Muscle layer of colon (tissue), 2 donors: ENCODE results near the gene STXBP6.

ENCODE experiments used
- H3K27ac ChIP-seq: one replicate; pipeline ENCODE4 v1.7.0; 2013; ENCODE audit warnings: low read depth, mild to moderate bottlenecking, low read length, moderate library complexity
- H3K27me3 ChIP-seq, 2 donors: one replicate each; pipeline ENCODE4 v1.7.0; 2013; ENCODE audit warnings: low read length in 2 of 2, mild to moderate bottlenecking in 2 of 2; ENCODE audit not compliant: insufficient read depth in 2 of 2, control insufficient read depth in 1 of 2
- H3K36me3 ChIP-seq: one replicate; pipeline ENCODE4 v1.7.0; 2013; ENCODE audit warnings: mild to moderate bottlenecking, low read length; ENCODE audit not compliant: insufficient read depth
- H3K4me1 ChIP-seq: one replicate; pipeline ENCODE4 v1.7.0; 2013; ENCODE audit warnings: mild to moderate bottlenecking, low read length; ENCODE audit not compliant: insufficient read depth
- H3K4me3 ChIP-seq, 2 donors: one replicate each; pipeline ENCODE4 v1.7.0; 2013; ENCODE audit warnings: low read length in 2 of 2, low read depth in 1 of 2, mild to moderate bottlenecking in 1 of 2, moderate library complexity in 1 of 2
- H3K9ac ChIP-seq: one replicate; pipeline ENCODE4 v1.7.0; 2013; ENCODE audit warnings: low read length
- H3K9me3 ChIP-seq: one replicate; pipeline ENCODE4 v1.7.0; 2013; ENCODE audit warnings: mild to moderate bottlenecking, low read length
- donor health status: abdominal sarcoma.
- donor health status: Adenocarcinoma of cecum.

Gene STXBP6

GRCh38 chr14:25049568-25050268 lies at the start of gene STXBP6:
Gene STXBP6, minus strand, starts transcription at chr14:25050147. Its CDS starts 75,329 bp downstream, at chr14:24974818.
- H3K9ac ChIP-seq = peak within 1 kb of the TSS; percentile 40

DNA sequence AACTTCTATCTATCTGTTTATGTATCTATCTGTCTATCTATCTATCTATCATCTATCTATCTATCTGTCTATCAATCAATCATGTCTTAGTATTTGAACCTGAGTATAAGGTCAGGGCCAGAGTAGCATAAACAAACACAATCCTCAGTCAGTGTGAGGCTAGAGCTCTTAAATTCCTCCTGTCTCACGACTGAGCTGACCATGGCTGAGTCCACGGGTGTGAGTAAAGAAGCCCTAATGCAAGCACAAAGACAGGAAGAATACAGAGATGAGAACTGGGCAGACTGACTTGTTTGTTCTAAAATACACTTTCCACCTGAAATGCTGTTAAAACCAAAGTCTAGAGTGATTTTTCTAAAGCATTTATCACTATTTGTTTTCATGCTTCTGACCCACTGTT lies 47.2 kb upstream of the STXBP6 start:
- Histone ChIP-seq H3K36me3 (no peaks in the 10 kb centered on the region), H3K27me3 (no peaks in the 10 kb centered on the region), H3K27ac (no peak overlapping the region), H3K9ac (no peak overlapping the region), H3K4me3 (no peak overlapping the region), H3K4me1 (no peaks in the 10 kb centered on the region), H3K9me3 (no peaks in the 10 kb centered on the region)

More at GRCh38 chr14:25049568-25050268, at the start of gene STXBP6:
- Histone ChIP-seq H3K27ac (peak within 1 kb of the TSS; percentile 85), H3K4me1 (peaks cover 20% of the 10 kb centered on the region), H3K9me3 (no peaks in the 10 kb centered on the region), H3K36me3 (no peaks in the 10 kb centered on the region), H3K27me3 (peaks cover 0 to 6% of the 10 kb centered on the region in 2 donors), H3K4me3 (peak within 1 kb of the TSS; percentile 76 to 84)

DNA sequence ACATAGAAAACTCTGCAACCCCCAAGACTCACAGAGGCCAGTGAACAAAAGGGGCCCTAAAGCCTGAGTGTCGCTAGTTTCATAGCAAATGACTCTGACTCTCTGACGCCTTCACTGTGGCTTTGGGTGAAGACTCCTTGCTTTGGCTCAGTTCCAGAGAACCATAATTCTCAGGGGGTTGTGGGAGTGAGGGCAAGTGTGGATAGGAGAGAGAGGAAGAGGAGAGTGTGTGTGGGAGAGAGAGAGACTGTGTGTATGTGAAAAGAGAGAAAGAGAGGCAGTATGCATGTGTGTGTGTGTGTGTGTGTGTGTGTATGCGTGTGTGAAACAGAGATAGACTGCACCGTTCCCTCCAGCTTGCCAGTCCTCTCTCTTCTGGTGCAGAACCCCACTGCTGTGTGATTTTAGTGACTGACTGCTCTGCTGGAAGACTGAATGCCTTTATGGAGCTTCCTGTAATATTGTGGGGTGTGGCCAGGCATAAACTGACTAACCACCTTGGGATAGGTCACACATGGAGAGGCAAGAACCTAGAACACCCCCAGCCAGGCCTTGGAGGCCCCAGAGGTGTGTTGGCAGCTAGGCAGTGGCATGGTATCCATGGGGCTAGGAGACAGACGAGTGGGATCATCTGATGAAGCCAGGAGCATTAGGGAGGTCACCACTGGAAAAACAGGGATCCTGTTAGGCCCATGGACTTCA lies 45.9 kb upstream of the STXBP6 start:
- Histone ChIP-seq H3K9ac (no peak overlapping the region), H3K9me3 (no peaks in the 10 kb centered on the region), H3K4me3 (no peak overlapping the region), H3K27ac (no peak overlapping the region), H3K4me1 (no peaks in the 10 kb centered on the region), H3K27me3 (no peaks in the 10 kb centered on the region), H3K36me3 (no peaks in the 10 kb centered on the region)

GRCh38 chr14:25094171-25094907 lies 44.4 kb upstream of the STXBP6 start:
- no peaks in the 10 kb centered on the region for H3K36me3 ChIP-seq
- H3K9me3 ChIP-seq = no peaks in the 10 kb centered on the region
- no peak overlapping the region for H3K27ac ChIP-seq
- H3K9ac ChIP-seq = no peak overlapping the region
- H3K4me1 ChIP-seq = no peaks in the 10 kb centered on the region
- H3K27me3 ChIP-seq = no peaks in the 10 kb centered on the region
- H3K4me3 ChIP-seq = no peak overlapping the region

- H3K9me3 ChIP-seq = no peaks in the 10 kb centered on the region
- H3K9ac ChIP-seq = no peak overlapping the region
- H3K36me3 ChIP-seq = no peaks in the 10 kb centered on the region
- no peak overlapping the region for H3K4me3 ChIP-seq
- H3K27me3 ChIP-seq = no peaks in the 10 kb centered on the region
- no peaks in the 10 kb centered on the region for H3K4me1 ChIP-seq
- no peak overlapping the region for H3K27ac ChIP-seq
Measured at GRCh38 chr14:25092258-25092740, 42.4 kb upstream of the STXBP6 start.

- H3K27ac ChIP-seq = no peak overlapping the region
- H3K4me1 ChIP-seq = no peaks in the 10 kb centered on the region
- H3K27me3 ChIP-seq = no peaks in the 10 kb centered on the region
- H3K4me3 ChIP-seq = no peak overlapping the region
- H3K36me3 ChIP-seq = no peaks in the 10 kb centered on the region
- no peaks in the 10 kb centered on the region for H3K9me3 ChIP-seq
- no peak overlapping the region for H3K9ac ChIP-seq
Measured at GRCh38 chr14:25090716-25091454, 40.9 kb upstream of the STXBP6 start.

GRCh38 chr14:25090256-25090655 lies 40.3 kb upstream of the STXBP6 start:
- H3K27ac ChIP-seq = no peak overlapping the region
- no peak overlapping the region for H3K9ac ChIP-seq
- H3K4me3 ChIP-seq = no peak overlapping the region
- H3K36me3 ChIP-seq = no peaks in the 10 kb centered on the region
- no peaks in the 10 kb centered on the region for H3K27me3 ChIP-seq
- H3K4me1 ChIP-seq = no peaks in the 10 kb centered on the region
- H3K9me3 ChIP-seq = no peaks in the 10 kb centered on the region

DNA sequence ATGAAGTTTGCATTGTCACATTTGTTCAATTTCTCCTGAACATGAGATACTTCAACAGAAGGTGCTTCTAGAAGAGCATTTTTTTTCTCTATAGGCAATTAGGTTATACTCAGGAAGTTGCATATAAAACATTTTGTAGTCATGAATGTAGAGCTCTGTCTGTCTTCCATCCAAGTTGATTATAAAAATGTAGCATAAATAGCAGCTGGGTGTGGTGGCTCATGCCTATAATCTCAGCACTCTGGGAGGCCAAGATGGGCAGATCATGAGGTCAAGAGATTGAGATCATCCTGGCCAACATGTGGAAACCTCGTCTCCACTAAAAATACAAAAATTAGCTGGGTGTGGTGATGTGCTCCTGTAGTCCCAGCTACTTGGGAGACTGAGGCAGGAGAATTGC lies 39.5 kb upstream of the STXBP6 start:
- H3K4me1 ChIP-seq = no peaks in the 10 kb centered on the region
- no peaks in the 10 kb centered on the region for H3K27me3 ChIP-seq
- no peak overlapping the region for H3K27ac ChIP-seq
- H3K4me3 ChIP-seq = no peak overlapping the region
- no peaks in the 10 kb centered on the region for H3K36me3 ChIP-seq
- H3K9me3 ChIP-seq = no peaks in the 10 kb centered on the region
- no peak overlapping the region for H3K9ac ChIP-seq

DNA sequence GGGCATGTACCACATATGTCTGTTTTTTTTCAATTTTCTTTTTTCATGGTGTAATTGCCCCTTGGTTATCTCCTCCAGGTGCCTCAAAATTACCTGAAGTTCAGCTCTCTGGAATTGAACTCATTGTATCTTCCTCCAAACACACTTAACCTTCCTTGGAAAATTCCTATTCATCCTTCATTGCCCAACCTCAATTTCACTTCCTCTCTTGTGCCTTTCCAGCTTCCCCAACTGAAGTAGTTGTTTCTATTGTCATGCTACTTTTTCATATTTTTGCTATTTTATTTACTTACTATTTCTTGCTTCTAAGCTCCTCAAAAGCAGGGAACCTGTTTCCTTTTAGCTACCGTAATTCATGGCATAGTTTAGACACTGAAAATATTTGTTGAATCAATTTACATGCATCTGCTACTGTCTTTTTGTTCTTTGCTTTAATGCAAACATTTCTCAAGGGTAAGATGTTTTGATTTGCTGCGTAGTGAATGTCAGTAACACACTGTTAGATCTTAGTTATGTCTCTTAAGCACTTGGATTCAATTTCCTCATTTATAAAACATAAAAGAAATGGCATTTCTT lies 37.0 kb upstream of the STXBP6 start:
- no peak overlapping the region for H3K4me3 ChIP-seq
- no peaks in the 10 kb centered on the region for H3K9me3 ChIP-seq
- H3K27me3 ChIP-seq = no peaks in the 10 kb centered on the region
- no peak overlapping the region for H3K9ac ChIP-seq
- no peaks in the 10 kb centered on the region for H3K4me1 ChIP-seq
- no peak overlapping the region for H3K27ac ChIP-seq
- H3K36me3 ChIP-seq = no peaks in the 10 kb centered on the region

GRCh38 chr14:25086081-25086480 lies 36.1 kb upstream of the STXBP6 start:
- Histone ChIP-seq H3K4me1 (no peaks in the 10 kb centered on the region), H3K9me3 (no peaks in the 10 kb centered on the region), H3K9ac (no peak overlapping the region), H3K27ac (no peak overlapping the region), H3K27me3 (no peaks in the 10 kb centered on the region), H3K4me3 (no peak overlapping the region), H3K36me3 (no peaks in the 10 kb centered on the region)

GRCh38 chr14:25080682-25081081 lies 30.7 kb upstream of the STXBP6 start:
- no peaks in the 10 kb centered on the region for H3K4me1 ChIP-seq
- no peak overlapping the region for H3K4me3 ChIP-seq
- no peak overlapping the region for H3K9ac ChIP-seq
- no peaks in the 10 kb centered on the region for H3K9me3 ChIP-seq
- no peak overlapping the region for H3K27ac ChIP-seq
- H3K27me3 ChIP-seq = no peaks in the 10 kb centered on the region
- H3K36me3 ChIP-seq = no peaks in the 10 kb centered on the region
